ENCODE data around the gene SLCO1B3. TPM values are rescaled to one million over a fixed set of nuclear protein-coding genes. Genes with fewer than 3 reads are reported as not detected.

Gene SLCO1B3
- total and polyA plus RNA-seq, 2 of the 8 experiments (the other 6 are each of a cell fraction or from before 2014, with no cell fraction given) = not detected

- H3K23ac ChIP-seq (ENCODE audit: insufficient read length) = no peak overlapping the region
- no peak overlapping the region for H3K18ac ChIP-seq (ENCODE audit: extremely low read depth, low read length)
- H3K36me3 ChIP-seq (ENCODE audit: control insufficient read depth in 2 of 4, insufficient read depth in 4 of 4, low read length in 3 of 4) = no peaks in the 10 kb centered on the region
- H3K27me3 ChIP-seq (replicated peaks in 1 of 4; ENCODE audit: control insufficient read depth in 3 of 4, extremely low read depth in 1 of 4, insufficient read depth in 3 of 4, low read length in 3 of 4) = no peaks in the 10 kb centered on the region
- H3K9me3 ChIP-seq (ENCODE audit: insufficient read depth in 2 of 2, low read depth in 1 of 2, low read length in 1 of 2) = no peaks in the 10 kb centered on the region; a peak in 1 of 4 replicates
- H3K79me2 ChIP-seq (ENCODE audit: control insufficient read depth in 1 of 2, insufficient read depth in 2 of 2, low read length in 2 of 2) = no peaks in the 10 kb centered on the region
- DNase-seq (ENCODE audit: low read depth in 1 of 2, low spot score in 2 of 2) (no peak), FAIRE-seq (no peak)
- H3K79me1 ChIP-seq (ENCODE audit: low read depth, low read length) = no peaks in the 10 kb centered on the region
- no peaks in the 10 kb centered on the region for H3K4me1 ChIP-seq (replicated peaks in 1 of 4; ENCODE audit: control insufficient read depth in 3 of 4, insufficient read depth in 4 of 4, low read length in 3 of 4)
- H2BK120ac ChIP-seq (replicated peaks; ENCODE audit: low read depth, low read length) = no peak overlapping the region
- H3K4ac ChIP-seq (replicated peaks; ENCODE audit: insufficient read length, low read depth, low read length) = no peak overlapping the region
- H3K56ac ChIP-seq (replicated peaks; ENCODE audit: insufficient read length, low read depth, low read length) = no peak overlapping the region
- H2BK5ac ChIP-seq (ENCODE audit: low read depth, low read length) = no peak overlapping the region
- no peak overlapping the region for H2BK20ac ChIP-seq (ENCODE audit: low read length)
- POLR2A ChIA-PET (ENCODE audit: partially characterized antibody) = no interaction called here
- H4K8ac ChIP-seq (ENCODE audit: extremely low read depth, insufficient read depth, low read length) = no peak overlapping the region
- H4K5ac ChIP-seq (ENCODE audit: insufficient read length, low read depth, low read length) = no peak overlapping the region
- CTCF ChIA-PET (ENCODE audit: partially characterized antibody) = no interaction called here
- H3K4me2 ChIP-seq (ENCODE audit: insufficient read depth in 1 of 2, low read depth in 2 of 2, low read length in 2 of 2) = no peak overlapping the region
- no peak overlapping the region for H2AFZ ChIP-seq (ENCODE audit: low read length)
- H2BK12ac ChIP-seq (ENCODE audit: low read depth, low read length) = no peak overlapping the region
- H3K27ac ChIP-seq (ENCODE audit: low read depth, low read length) = no peak overlapping the region
- WGBS, 2 experiments (ENCODE audit: extremely low coverage in 1 of 2, insufficient coverage in 1 of 2, insufficient read length in 1 of 2, insufficient replicate concordance in 2 of 2, low coverage in 1 of 2, low lambda C conversion rate in 2 of 2, missing lambda C conversion rate in 1 of 2) = 94% methylated on average over 4 of the region's 4 CpGs; no CpG with 5 or more reads in 1 of the 2 experiments
- H2BK15ac ChIP-seq (ENCODE audit: low read length) = no peak overlapping the region
- H3K23me2 ChIP-seq (ENCODE audit: low read depth, low read length) = no peaks in the 10 kb centered on the region
- no peak overlapping the region for H3K4me3 ChIP-seq (ENCODE audit: extremely low read depth in 1 of 4, insufficient read depth in 2 of 4, low read depth in 3 of 4, low read length in 4 of 4)
- no peaks in the 10 kb centered on the region for H4K20me1 ChIP-seq (replicated peaks in 1 of 2; ENCODE audit: control insufficient read depth in 1 of 2, insufficient read depth in 2 of 2, low read length in 2 of 2)
- H3K9ac ChIP-seq (replicated peaks in 1 of 4; ENCODE audit: extremely low read depth in 1 of 4, low read depth in 3 of 4, low read length in 3 of 4) = no peak overlapping the region
- no peak overlapping the region for H2AK5ac ChIP-seq (ENCODE audit: low read depth, low read length)
- no peak overlapping the region for H4K91ac ChIP-seq (replicated peaks; ENCODE audit: insufficient read length, low read length)
- no peak overlapping the region for H3K14ac ChIP-seq (ENCODE audit: insufficient read length)
- TF ChIP-seq YY1 (IDR thresholded peaks at IDR 0.05; ENCODE audit: low read depth, low read length) = no peak
- no peak for TF ChIP-seq HDAC6 (IDR thresholded peaks at IDR 0.05; ENCODE audit: low read depth, low read length)
- no peak for TF ChIP-seq BACH1 (IDR thresholded peaks at IDR 0.05; ENCODE audit: low read length)
- no peak for TF ChIP-seq KDM5A (IDR thresholded peaks at IDR 0.05; ENCODE audit: low read length)
- no peak for TF ChIP-seq SIN3A (conservative IDR thresholded peaks at IDR 0.05 in 1 of 2, IDR thresholded peaks at IDR 0.05 in 1 of 2; ENCODE audit: low read depth in 1 of 2, low read length in 2 of 2)
- no peak for TF ChIP-seq RNF2 (IDR thresholded peaks at IDR 0.05; ENCODE audit: borderline replicate concordance, low read depth, low read length, missing control alignments, poor library complexity, severe bottlenecking)
- no peak for TF ChIP-seq CEBPB (IDR thresholded peaks at IDR 0.05; ENCODE audit: low read depth, low read length)
Observed at GRCh38 chr12:20832911-20833310, 22.4 kb downstream of the SLCO1B3 start.

Measured in H1 (cell line).